Measurements from ENCODE around the gene SHC2. TPM values are rescaled to one million over a fixed set of nuclear protein-coding genes. Genes with fewer than 3 reads are reported as not detected.

Gene SHC2
- total RNA-seq, 1 experiment from 2014 or later: 0.18 TPM

DNA sequence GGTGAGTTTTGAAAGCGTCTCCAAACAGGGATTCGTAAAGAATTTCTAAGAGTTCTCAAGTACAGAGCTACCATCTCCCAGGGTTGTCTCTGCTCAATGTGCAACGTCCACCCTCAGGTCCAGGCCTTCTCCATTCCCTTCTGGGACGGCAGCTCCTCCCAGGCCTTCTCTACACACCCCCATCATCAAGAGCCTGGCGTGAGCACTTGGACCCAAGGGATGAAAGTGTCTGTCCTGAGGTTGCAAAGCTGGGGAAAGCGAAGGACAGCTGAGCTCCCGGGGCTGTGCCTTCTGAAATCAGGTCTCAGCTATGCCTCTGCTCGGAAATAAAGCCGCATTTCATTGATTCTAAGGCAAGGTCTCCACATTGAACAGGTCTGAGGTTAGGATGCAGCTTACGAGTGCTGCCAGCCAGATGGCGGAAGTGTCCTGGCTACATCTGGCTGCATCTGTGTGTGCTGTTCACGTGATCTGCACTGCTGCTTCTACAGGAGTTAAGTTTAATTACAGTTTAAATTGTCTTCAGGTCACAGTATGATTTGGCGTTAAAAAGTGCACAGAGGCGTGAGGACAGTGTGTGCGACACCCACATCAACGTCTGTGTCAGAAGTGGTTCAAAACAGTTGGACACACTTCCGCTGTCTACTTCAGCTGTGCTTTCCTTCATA, 89.2 kb downstream of the SHC2 start:
- ChIA-PET CTCF (no interaction called here), POLR2A (ENCODE audit: unreplicated experiment) (no interaction called here)
- Histone ChIP-seq H3K27me3 (ENCODE audit: low read length) (0 out of 2 replicates have a peak, but pooled peaks cover 15% of the 10 kb centered on the region), H3K9me2 (replicated peaks; ENCODE audit: low read length) (no peaks in the 10 kb centered on the region), H3F3A (ENCODE audit: low read length, unreplicated experiment) (no peaks in the 10 kb centered on the region), H3K27ac (ENCODE audit: low read length) (no peak overlapping the region), H2AFZ (ENCODE audit: low read length) (no peak overlapping the region), H3K79me2 (ENCODE audit: low read length) (no peaks in the 10 kb centered on the region), H3K9ac (ENCODE audit: low read length) (no peak overlapping the region), H3K4me1 (ENCODE audit: insufficient read depth, low read length) (no peaks in the 10 kb centered on the region), H3K9me3 (ENCODE audit: low read length) (no peaks in the 10 kb centered on the region), H4K20me1 (ENCODE audit: low read length) (no peaks in the 10 kb centered on the region), H3K4me2 (ENCODE audit: low read length) (no peak overlapping the region), H3K36me3 (ENCODE audit: low read depth, low read length) (no peaks in the 10 kb centered on the region), H3K4me3 (ENCODE audit: low read length) (no peak overlapping the region)
- intact Hi-C loops (cut with micrococcal nuclease): no loop called here
- DNase-seq: no peak
- no TSS peak for BruUV-seq (replicated peaks)
- ATAC-seq: no peak
- TF ChIP-seq EZH2 (IDR thresholded peaks at IDR 0.05; ENCODE audit: low read length, unreplicated experiment): no peak

DNA sequence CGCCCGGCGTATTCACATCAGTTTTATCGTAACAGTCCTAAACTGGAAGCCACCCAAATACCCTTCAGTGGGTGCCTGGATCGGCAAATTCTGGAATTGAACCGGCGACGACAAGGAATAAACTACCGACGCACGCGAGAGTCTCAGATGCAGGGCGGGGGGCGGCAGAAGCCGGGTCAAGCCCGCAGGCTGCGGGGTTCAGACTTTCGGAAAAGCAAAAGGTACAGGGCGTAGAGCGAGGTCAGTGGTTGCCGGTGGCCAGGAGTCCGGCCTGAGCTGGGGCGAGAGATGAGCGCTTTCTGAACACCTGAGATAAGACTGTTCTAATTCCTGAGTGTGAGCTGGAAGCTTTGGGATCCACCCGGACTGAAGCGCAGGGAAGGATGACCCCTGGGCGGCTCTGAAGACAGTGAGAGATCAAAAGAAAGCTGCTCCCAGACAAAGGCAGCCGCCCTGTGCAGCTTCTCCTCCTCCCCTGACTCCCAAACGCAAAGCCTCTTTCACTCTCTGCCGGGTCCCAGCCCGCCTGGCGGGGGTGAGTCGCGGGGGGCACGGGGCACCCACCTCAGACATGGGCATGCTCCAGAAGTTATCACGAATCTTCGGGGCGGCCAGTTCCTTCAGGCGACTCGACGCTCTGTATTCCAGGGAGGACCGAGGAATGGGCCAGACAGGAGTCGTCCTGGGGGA, 90.0 kb downstream of the SHC2 start:
- Histone ChIP-seq H3K4me1 (ENCODE audit: insufficient read depth, low read length) (no peaks in the 10 kb centered on the region), H3K9me2 (replicated peaks; ENCODE audit: low read length) (no peaks in the 10 kb centered on the region), H3K36me3 (ENCODE audit: low read depth, low read length) (no peaks in the 10 kb centered on the region), H3K27ac (ENCODE audit: low read length) (no peak overlapping the region), H2AFZ (ENCODE audit: low read length) (no peak overlapping the region), H3K27me3 (ENCODE audit: low read length) (0 out of 2 replicates have a peak, but pooled peaks cover 15% of the 10 kb centered on the region), H3K4me3 (ENCODE audit: low read length) (no peak overlapping the region), H3K9me3 (ENCODE audit: low read length) (no peaks in the 10 kb centered on the region), H3K4me2 (ENCODE audit: low read length) (no peak overlapping the region), H3K9ac (ENCODE audit: low read length) (no peak overlapping the region), H3F3A (ENCODE audit: low read length, unreplicated experiment) (no peaks in the 10 kb centered on the region), H3K79me2 (ENCODE audit: low read length) (no peaks in the 10 kb centered on the region), H4K20me1 (ENCODE audit: low read length) (no peaks in the 10 kb centered on the region)
- CTCF ChIA-PET: no interaction called here
- intact Hi-C loops (cut with micrococcal nuclease): no loop called here
- TF ChIP-seq, protein P1, sequence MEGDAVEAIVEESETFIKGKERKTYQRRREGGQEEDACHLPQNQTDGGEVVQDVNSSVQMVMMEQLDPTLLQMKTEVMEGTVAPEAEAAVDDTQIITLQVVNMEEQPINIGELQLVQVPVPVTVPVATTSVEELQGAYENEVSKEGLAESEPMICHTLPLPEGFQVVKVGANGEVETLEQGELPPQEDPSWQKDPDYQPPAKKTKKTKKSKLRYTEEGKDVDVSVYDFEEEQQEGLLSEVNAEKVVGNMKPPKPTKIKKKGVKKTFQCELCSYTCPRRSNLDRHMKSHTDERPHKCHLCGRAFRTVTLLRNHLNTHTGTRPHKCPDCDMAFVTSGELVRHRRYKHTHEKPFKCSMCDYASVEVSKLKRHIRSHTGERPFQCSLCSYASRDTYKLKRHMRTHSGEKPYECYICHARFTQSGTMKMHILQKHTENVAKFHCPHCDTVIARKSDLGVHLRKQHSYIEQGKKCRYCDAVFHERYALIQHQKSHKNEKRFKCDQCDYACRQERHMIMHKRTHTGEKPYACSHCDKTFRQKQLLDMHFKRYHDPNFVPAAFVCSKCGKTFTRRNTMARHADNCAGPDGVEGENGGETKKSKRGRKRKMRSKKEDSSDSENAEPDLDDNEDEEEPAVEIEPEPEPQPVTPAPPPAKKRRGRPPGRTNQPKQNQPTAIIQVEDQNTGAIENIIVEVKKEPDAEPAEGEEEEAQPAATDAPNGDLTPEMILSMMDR (conservative IDR thresholded peaks at IDR 0.05; ENCODE audit: low read depth, low read length): no peak
- TF ChIP-seq EZH2phosphoT487 (IDR thresholded peaks at IDR 0.05; ENCODE audit: borderline replicate concordance, low read length) (no peak), EZH2 (IDR thresholded peaks at IDR 0.05; ENCODE audit: low read length, unreplicated experiment) (no peak)
- no peak for DNase-seq
- no TSS peak for BruUV-seq (replicated peaks)
- ATAC-seq: no peak
- POLR2A ChIA-PET (ENCODE audit: unreplicated experiment): no interaction called here

DNA sequence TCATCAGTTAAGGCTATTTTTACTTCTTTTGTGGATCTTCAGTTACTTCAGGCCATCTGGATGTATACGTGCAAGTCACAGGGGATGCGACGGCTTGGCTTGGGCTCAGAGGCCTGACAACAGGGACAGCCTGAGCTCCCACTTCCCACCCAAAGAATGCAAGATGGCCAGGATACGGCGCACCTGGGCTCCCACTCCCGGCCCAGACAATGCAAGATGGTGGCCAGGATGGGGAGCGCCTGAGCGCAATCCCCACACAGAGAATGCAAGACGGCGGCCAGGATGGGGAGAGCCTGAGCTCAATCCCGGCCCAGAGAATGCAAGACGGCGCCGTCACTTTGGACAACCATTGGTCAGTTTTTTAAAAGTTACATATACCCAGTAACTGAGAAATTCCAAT, 91.0 kb downstream of the SHC2 start:
- Histone ChIP-seq H4K20me1 (ENCODE audit: low read length) (no peaks in the 10 kb centered on the region), H3K9me3 (ENCODE audit: low read length) (no peaks in the 10 kb centered on the region), H3K27ac (ENCODE audit: low read length) (no peak overlapping the region), H3K27me3 (ENCODE audit: low read length) (0 out of 2 replicates have a peak, but pooled peaks cover 15% of the 10 kb centered on the region), H3K4me3 (ENCODE audit: low read length) (no peak overlapping the region), H3K9ac (ENCODE audit: low read length) (no peak overlapping the region), H2AFZ (ENCODE audit: low read length) (no peak overlapping the region), H3K36me3 (ENCODE audit: low read depth, low read length) (no peaks in the 10 kb centered on the region), H3F3A (ENCODE audit: low read length, unreplicated experiment) (no peaks in the 10 kb centered on the region), H3K4me1 (ENCODE audit: insufficient read depth, low read length) (no peaks in the 10 kb centered on the region), H3K79me2 (ENCODE audit: low read length) (no peaks in the 10 kb centered on the region), H3K9me2 (replicated peaks; ENCODE audit: low read length) (no peaks in the 10 kb centered on the region), H3K4me2 (ENCODE audit: low read length) (no peak overlapping the region)
- TF ChIP-seq, protein P1 (conservative IDR thresholded peaks at IDR 0.05; ENCODE audit: low read depth, low read length): no peak
- no peak for TF ChIP-seq EZH2phosphoT487 (IDR thresholded peaks at IDR 0.05; ENCODE audit: borderline replicate concordance, low read length)
- no peak for TF ChIP-seq EZH2 (IDR thresholded peaks at IDR 0.05; ENCODE audit: low read length, unreplicated experiment)
- ChIA-PET CTCF (no interaction called here), POLR2A (ENCODE audit: unreplicated experiment) (no interaction called here)
- ATAC-seq (no peak), DNase-seq (no peak)
- BruUV-seq (replicated peaks): no TSS peak
- intact Hi-C loops (cut with micrococcal nuclease): no loop called here

Data from PC-3 (cell line).